GM15510 (cell line): ENCODE results near the gene AP2A1.

Experiments used
- POLR2A ChIP-seq: IDR thresholded peaks from 3 replicates; pipeline ENCODE4 v1.6.1; 2011; ENCODE audit warnings: borderline replicate concordance; ENCODE audit not compliant: insufficient read length; ENCODE audit errors: extremely low read depth

The AP2A1 gene

GRCh38 chr19:49850221-49850486 is 83.4 kb downstream of the AP2A1 start:
- no peak for TF ChIP-seq POLR2A

GRCh38 chr19:49850487-49851342 is 83.9 kb downstream of the AP2A1 start, which contains the start of gene PTOV1:
Gene PTOV1, plus strand, starts transcription at chr19:49851159.
- peak; percentile 60 for TF ChIP-seq POLR2A

GRCh38 chr19:49851456-49852259 is 84.9 kb downstream of the AP2A1 start:
- TF ChIP-seq POLR2A, result no peak

- TF ChIP-seq POLR2A, result no peak
Measured at GRCh38 chr19:49852631-49853126, 85.9 kb downstream of the AP2A1 start.

GRCh38 chr19:49853852-49854377 is 87.1 kb downstream of the AP2A1 start:
- TF ChIP-seq POLR2A, result no peak

GRCh38 chr19:49854378-49855263 is 87.8 kb downstream of the AP2A1 start:
- TF ChIP-seq POLR2A, result no peak

GRCh38 chr19:49855277-49855675 is 88.5 kb downstream of the AP2A1 start:
- no peak for TF ChIP-seq POLR2A

GRCh38 chr19:49855676-49856573 is 89.1 kb downstream of the AP2A1 start:
- no peak for TF ChIP-seq POLR2A

GRCh38 chr19:49856574-49857021 is 89.8 kb downstream of the AP2A1 start:
- no peak for TF ChIP-seq POLR2A
